Measurements from ENCODE around the gene BTBD8.

BTBD8 gene

GRCh38 chr1:92094090-92094489 is 13.9 kb downstream of the BTBD8 start:
- no peak for DNase-seq

GRCh38 chr1:92094595-92094994 is 14.4 kb downstream of the BTBD8 start:
- DNase-seq: no peak

- no peak for DNase-seq
Measured at GRCh38 chr1:92095874-92096273, 15.7 kb downstream of the BTBD8 start.

GRCh38 chr1:92096317-92096716 is 16.2 kb downstream of the BTBD8 start:
- no peak for DNase-seq

GRCh38 chr1:92105546-92106081 is 25.5 kb downstream of the BTBD8 start:
- DNase-seq: no peak

- no peak for DNase-seq
Measured at GRCh38 chr1:92108631-92109030, 28.5 kb downstream of the BTBD8 start.

GRCh38 chr1:92117526-92117925 is 37.4 kb downstream of the BTBD8 start:
- no peak for DNase-seq

- DNase-seq: no peak
Measured at GRCh38 chr1:92118826-92119225, 38.7 kb downstream of the BTBD8 start.

- no peak for DNase-seq
Measured at GRCh38 chr1:92123868-92124267, 43.7 kb downstream of the BTBD8 start.

- no peak for DNase-seq
Measured at GRCh38 chr1:92125204-92125603, 45.1 kb downstream of the BTBD8 start.

GRCh38 chr1:92126088-92126487 is 45.9 kb downstream of the BTBD8 start:
- DNase-seq: no peak

GRCh38 chr1:92134331-92134730 is 54.2 kb downstream of the BTBD8 start:
- DNase-seq: no peak

GRCh38 chr1:92136341-92136740 is 56.2 kb downstream of the BTBD8 start:
- DNase-seq: no peak

GRCh38 chr1:92154934-92155333 is 74.8 kb downstream of the BTBD8 start:
- no peak for DNase-seq

- DNase-seq: no peak
Measured at GRCh38 chr1:92159593-92159992, 79.4 kb downstream of the BTBD8 start.

GRCh38 chr1:92165389-92165788 is 85.2 kb downstream of the BTBD8 start:
- no peak for DNase-seq

- no peak for DNase-seq
Measured at GRCh38 chr1:92167151-92167550, 87.0 kb downstream of the BTBD8 start.

GRCh38 chr1:92168657-92169056 is 88.5 kb downstream of the BTBD8 start:
- DNase-seq: no peak

GRCh38 chr1:92169214-92170005 is 89.3 kb downstream of the BTBD8 start:
- DNase-seq: no peak

- no peak for DNase-seq
Measured at GRCh38 chr1:92184632-92185031, 104.5 kb downstream of the BTBD8 start.

- DNase-seq: no peak
Measured at GRCh38 chr1:92186081-92186480, 105.9 kb downstream of the BTBD8 start.

- no peak for DNase-seq
Measured at GRCh38 chr1:92188436-92189255, 108.5 kb downstream of the BTBD8 start.

GRCh38 chr1:92191726-92192125 is 111.6 kb downstream of the BTBD8 start:
- no peak for DNase-seq

GRCh38 chr1:92192246-92192645 is 112.1 kb downstream of the BTBD8 start:
- DNase-seq: no peak

All from stimulated activated CD4-positive, alpha-beta T cell treated with anti-CD3 and anti-CD28 coated beads, Interleukin-4, amount 100 ng/mL, for 4 hours (primary cell).